ENCODE results near the gene PGM3. TPM values are rescaled to one million over a fixed set of nuclear protein-coding genes. Genes with fewer than 3 reads are reported as not detected.
"Not testable (repeated sequence)": the region's sequence is repeated elsewhere in the genome, so short reads cannot be mapped to it uniquely, and the experiment has no call there.

PGM3 gene
- total and polyA plus RNA-seq, 5 experiments from 2014 or later = 5.4 to 31.7 (median 8.4) TPM

GRCh38 chr6:83198486-83199172 is 5.6 kb upstream of the PGM3 start:
- Mint-ChIP-seq H3K27ac (no peak overlapping the region), H3K36me3 (peaks cover 0 to 4% (median 0%) of the 10 kb centered on the region in 3 donors), H3K27me3 (no peaks in the 10 kb centered on the region), H3K4me3 (no peak overlapping the region), H3K9me3 (no peaks in the 10 kb centered on the region), H3K4me1 (peaks cover 3 to 20% (median 16%) of the 10 kb centered on the region in 4 donors)
- DNase-seq (no peak), ATAC-seq (no peak)
- POLR2A ChIA-PET = no interaction called here

- H3K27ac Mint-ChIP-seq = peak overlapping the region; percentile 15 to 97 (median 60)
These were observed 892 bp upstream of the PGM3 start for GRCh38 chr6:83193747-83194566.

GRCh38 chr6:83192456-83192855 is 609 bp downstream of the PGM3 start:
- Mint-ChIP-seq H3K36me3 (peaks cover 0 to 17% (median 2%) of the 10 kb centered on the region in 3 donors), H3K4me1 (peaks cover 12 to 51% (median 50%) of the 10 kb centered on the region in 4 donors), H3K9me3 (no peaks in the 10 kb centered on the region), H3K27me3 (no peaks in the 10 kb centered on the region), H3K27ac (peak overlapping the region; percentile 91 to 98 (median 97)), H3K4me3 (peak overlapping the region; percentile 90 to 99 (median 98))
- POLR2A ChIA-PET = no interaction called here
- DNase-seq (no peak), ATAC-seq (no peak)

More at GRCh38 chr6:83193747-83194566, 892 bp upstream of the PGM3 start:
- POLR2A ChIA-PET = interaction anchor here (1.2 to 1.5 kb wide), 3 partner anchors 9 to 126 kb away, joined by 3 to 6 read pairs (median 4); partner anchors contain the start of gene DOP1A
- Mint-ChIP-seq H3K4me3 (peak overlapping the region; percentile 76 to 99 (median 91)), H3K27me3 (no peaks in the 10 kb centered on the region), H3K36me3 (peaks cover 0 to 5% (median 4%) of the 10 kb centered on the region in 3 donors), H3K4me1 (peaks cover 11 to 49% (median 46%) of the 10 kb centered on the region in 4 donors), H3K9me3 (no peaks in the 10 kb centered on the region)
- DNase-seq = peak in 8 of 10 donors; percentile 8 to 65 (median 30)
- peak; percentile 4 to 24 for ATAC-seq

- Mint-ChIP-seq H3K4me3 (peak overlapping the region; percentile 90 to 99 (median 98)), H3K4me1 (peaks cover 12 to 51% (median 50%) of the 10 kb centered on the region in 4 donors), H3K36me3 (peaks cover 0 to 21% (median 0%) of the 10 kb centered on the region in 3 donors), H3K27ac (peak overlapping the region in 8 of 10 donors; percentile 12 to 98 (median 96))
- DNase-seq, ATAC-seq, H3K9me3 Mint-ChIP-seq, H3K27me3 Mint-ChIP-seq: not testable (repeated sequence)
- POLR2A ChIA-PET = interaction anchor here (0.7 kb wide), 1 partner anchor 94 kb away, joined by 4 read pairs; no protein-coding TSS in a partner anchor
These were observed 1.1 kb downstream of the PGM3 start for GRCh38 chr6:83191974-83192373.

GRCh38 chr6:83190626-83191025 is 2.4 kb downstream of the PGM3 start:
- peak overlapping the region in 1 of 10 donors; percentile 19 for H3K27ac Mint-ChIP-seq
- H3K9me3 Mint-ChIP-seq = no peaks in the 10 kb centered on the region
- H3K27me3 Mint-ChIP-seq = no peaks in the 10 kb centered on the region
- peaks cover 0 to 32% (median 0%) of the 10 kb centered on the region in 3 donors for H3K36me3 Mint-ChIP-seq
- no peak overlapping the region for H3K4me3 Mint-ChIP-seq
- DNase-seq (no peak), ATAC-seq (no peak)
- POLR2A ChIA-PET = interaction anchor here (0.5 kb wide), 1 partner anchor 124 kb away, joined by 3 read pairs; no protein-coding TSS in a partner anchor
- H3K4me1 Mint-ChIP-seq = peaks cover 16 to 55% (median 44%) of the 10 kb centered on the region in 4 donors

- no peak for ATAC-seq
- Mint-ChIP-seq H3K4me3 (no peak overlapping the region), H3K4me1 (peaks cover 18 to 46% (median 33%) of the 10 kb centered on the region in 4 donors), H3K27me3 (no peaks in the 10 kb centered on the region), H3K9me3 (no peaks in the 10 kb centered on the region), H3K27ac (peak overlapping the region in 1 of 10 donors; percentile 65), H3K36me3 (peaks cover 0 to 52% (median 5%) of the 10 kb centered on the region in 3 donors)
- POLR2A ChIA-PET = no interaction called here
- DNase-seq = no peak
These were observed 4.6 kb downstream of the PGM3 start for GRCh38 chr6:83188501-83188900.

GRCh38 chr6:83185096-83185495 is 8.0 kb downstream of the PGM3 start:
- POLR2A ChIA-PET = interaction anchor here (1.0 kb wide), 1 partner anchor 9 kb away, joined by 3 read pairs; no protein-coding TSS in a partner anchor
- no peak overlapping the region for H3K4me3 Mint-ChIP-seq
- peaks cover 8 to 38% (median 15%) of the 10 kb centered on the region in 4 donors for H3K4me1 Mint-ChIP-seq
- H3K9me3 Mint-ChIP-seq = no peaks in the 10 kb centered on the region
- H3K36me3 Mint-ChIP-seq = peaks cover 5 to 77% (median 6%) of the 10 kb centered on the region in 3 donors
- peak overlapping the region in 1 of 10 donors; percentile 58 for H3K27ac Mint-ChIP-seq
- DNase-seq (no peak), ATAC-seq (no peak)
- no peaks in the 10 kb centered on the region for H3K27me3 Mint-ChIP-seq

GRCh38 chr6:83183082-83183828 is 9.8 kb downstream of the PGM3 start:
- Mint-ChIP-seq H3K27ac (peak overlapping the region in 2 of 10 donors; percentile 70 to 74), H3K9me3 (no peaks in the 10 kb centered on the region), H3K4me1 (peaks cover under 1 to 27% (median 8%) of the 10 kb centered on the region in 4 donors), H3K27me3 (no peaks in the 10 kb centered on the region), H3K36me3 (peaks cover 5 to 82% (median 6%) of the 10 kb centered on the region in 3 donors), H3K4me3 (no peak overlapping the region)
- POLR2A ChIA-PET = no interaction called here
- ATAC-seq (no peak), DNase-seq (no peak)

- ATAC-seq = no peak
- Mint-ChIP-seq H3K27me3 (no peaks in the 10 kb centered on the region), H3K4me3 (no peak overlapping the region), H3K4me1 (peaks cover 0 to 27% (median 10%) of the 10 kb centered on the region in 4 donors), H3K27ac (peak overlapping the region in 3 of 10 donors; percentile 2 to 27 (median 21)), H3K36me3 (peaks cover 5 to 82% (median 6%) of the 10 kb centered on the region in 3 donors), H3K9me3 (no peaks in the 10 kb centered on the region)
- POLR2A ChIA-PET = no interaction called here
- DNase-seq = no peak
These were observed 11.0 kb downstream of the PGM3 start for GRCh38 chr6:83182114-83182513.

- Mint-ChIP-seq H3K27ac (no peak overlapping the region), H3K36me3 (peaks cover 5 to 81% (median 6%) of the 10 kb centered on the region in 3 donors), H3K4me1 (peaks cover 0 to 21% (median 10%) of the 10 kb centered on the region in 4 donors), H3K4me3 (no peak overlapping the region), H3K27me3 (no peaks in the 10 kb centered on the region), H3K9me3 (no peaks in the 10 kb centered on the region)
- POLR2A ChIA-PET = no interaction called here
- DNase-seq (no peak), ATAC-seq (no peak)
These were observed 12.6 kb downstream of the PGM3 start for GRCh38 chr6:83180426-83180950.

- ATAC-seq = no peak
- POLR2A ChIA-PET = no interaction called here
- H3K27ac Mint-ChIP-seq = peak overlapping the region in 5 of 10 donors; percentile 1 to 77 (median 13)
- H3K36me3 Mint-ChIP-seq = peaks cover 0 to 86% (median 9%) of the 10 kb centered on the region in 3 donors
- peaks cover 0 to 10% (median 4%) of the 10 kb centered on the region in 4 donors for H3K4me1 Mint-ChIP-seq
- no peak for DNase-seq
- no peaks in the 10 kb centered on the region for H3K27me3 Mint-ChIP-seq
- no peak overlapping the region for H3K4me3 Mint-ChIP-seq
- no peaks in the 10 kb centered on the region for H3K9me3 Mint-ChIP-seq
These were observed 16.8 kb downstream of the PGM3 start for GRCh38 chr6:83176246-83176645.

- Mint-ChIP-seq H3K27me3 (no peaks in the 10 kb centered on the region), H3K36me3 (peaks cover 2 to 90% (median 19%) of the 10 kb centered on the region in 3 donors), H3K9me3 (no peaks in the 10 kb centered on the region), H3K4me3 (no peak overlapping the region), H3K4me1 (no peaks in the 10 kb centered on the region), H3K27ac (peak overlapping the region in 3 of 10 donors; percentile 38 to 77 (median 46))
- no peak for ATAC-seq
- POLR2A ChIA-PET = no interaction called here
- no peak for DNase-seq
These were observed 23.6 kb downstream of the PGM3 start for GRCh38 chr6:83169511-83169910.

All from naive thymus-derived CD8-positive, alpha-beta T cell (primary cell).